Neural cell (in vitro differentiated cells): ENCODE data around the gene ANKDD1B. TPM values are rescaled to one million over a fixed set of nuclear protein-coding genes. Genes with fewer than 3 reads are reported as not detected.

Experiments used
- H2AFZ ChIP-seq: fragments of 200-600, 300-800 bp; sonication (generic), shearing (Covaris generic); 2 replicates; pipeline ENCODE4 v1.6.0; 2014; ENCODE audit warnings: low read depth, mild to moderate bottlenecking, antibody characterized with exemption, low read length, moderate library complexity
- H3F3A ChIP-seq: fragments of 200-600 bp; shearing (Covaris generic); 2 replicates; pipeline ENCODE4 v1.6.1; 2016; ENCODE audit warnings: mild to moderate bottlenecking, moderate library complexity, mixed read lengths, antibody characterized with exemption, low read length; ENCODE audit not compliant: insufficient read depth, poor library complexity, severe bottlenecking
- H3K27ac ChIP-seq: fragments of 200-600, 300-800 bp; sonication (generic), shearing (Covaris generic); 2 replicates; pipeline ENCODE4 v1.5.1; 2014; ENCODE audit warnings: mild to moderate bottlenecking, low read length, moderate library complexity
- H3K27me3 ChIP-seq: fragments of 300-800, 200-600 bp; sonication (generic), shearing (Covaris generic); 2 replicates; pipeline ENCODE4 v1.6.0; 2014; ENCODE audit warnings: mild to moderate bottlenecking, low read depth, low read length, moderate library complexity; ENCODE audit not compliant: insufficient read depth
- H3K36me3 ChIP-seq: fragments of 300-800, 200-600 bp; sonication (generic), shearing (Covaris generic); 2 replicates; pipeline ENCODE4 v1.5.1; 2014; ENCODE audit warnings: mild to moderate bottlenecking, antibody characterized with exemption, low read length, moderate library complexity; ENCODE audit not compliant: insufficient read depth
- H3K4me2 ChIP-seq: fragments of 300-800, 200-600 bp; sonication (generic), shearing (Covaris generic); 2 replicates; pipeline ENCODE4 v1.6.0; 2014; ENCODE audit warnings: mild to moderate bottlenecking, low read length
- H3K4me3 ChIP-seq: fragments of 300-800, 200-600 bp; sonication (generic), shearing (Covaris generic); 2 replicates; pipeline ENCODE4 v1.5.1; 2014; ENCODE audit warnings: mild to moderate bottlenecking, low read length, moderate library complexity
- H3K79me2 ChIP-seq: fragments of 200-600 bp; shearing (Covaris generic); replicated peaks from 2 replicates; pipeline ENCODE4 v1.6.0; 2014; ENCODE audit warnings: mild to moderate bottlenecking, low read length, moderate library complexity; ENCODE audit not compliant: insufficient read depth
- H3K9ac ChIP-seq: fragments of 300-800, 200-600 bp; sonication (generic), shearing (Covaris generic); 2 replicates; pipeline ENCODE4 v1.6.1; 2016; ENCODE audit warnings: mild to moderate bottlenecking, low read length, mixed read lengths
- H3K9me2 ChIP-seq: fragments of 200-600 bp; shearing (Covaris generic); 2 replicates; pipeline ENCODE4 v1.6.1; 2016; ENCODE audit warnings: mild to moderate bottlenecking, low read length, mixed read lengths; ENCODE audit not compliant: insufficient read depth
- H3K9me3 ChIP-seq: fragments of 200-600, 300-800 bp; sonication (generic), shearing (Covaris generic); 2 replicates; pipeline ENCODE4 v1.6.1; 2016; ENCODE audit warnings: mild to moderate bottlenecking, mixed run types, low read length, moderate library complexity, mixed read lengths
- H4K20me1 ChIP-seq: fragments of 200-600 bp; shearing (Covaris generic); 2 replicates; pipeline ENCODE4 v1.6.1; 2016; ENCODE audit warnings: mild to moderate bottlenecking, mixed run types; ENCODE audit not compliant: insufficient read depth
- EP300 ChIP-seq: fragments of 450-650 bp; conservative IDR thresholded peaks from 2 replicates; pipeline ENCODE4 v1.6.1; 2014; ENCODE audit warnings: antibody characterized with exemption, mild to moderate bottlenecking, moderate library complexity; ENCODE audit not compliant: poor library complexity, severe bottlenecking
- EZH2 ChIP-seq: fragments of 200-600, 300-800 bp; shearing (Covaris generic), sonication (generic); IDR thresholded peaks from 2 replicates; pipeline ENCODE4 v1.6.1; 2014; ENCODE audit warnings: antibody characterized with exemption, low read length, borderline replicate concordance, mild to moderate bottlenecking; ENCODE audit not compliant: insufficient read depth, poor library complexity, severe bottlenecking
- MXI1 ChIP-seq: fragments of 450-650 bp; conservative IDR thresholded peaks from 2 replicates; pipeline ENCODE4 v1.6.1; 2014; ENCODE audit warnings: antibody characterized with exemption, mild to moderate bottlenecking; ENCODE audit not compliant: poor library complexity, severe bottlenecking
- POLR2AphosphoS5 ChIP-seq: IDR thresholded peaks from 2 replicates; pipeline ENCODE4 v1.6.1; 2012
- RAD21 ChIP-seq: fragments of 450-650 bp; conservative IDR thresholded peaks from 2 replicates; pipeline ENCODE4 v1.6.1; 2014; ENCODE audit warnings: antibody characterized with exemption, mild to moderate bottlenecking, moderate library complexity
- REST ChIP-seq: IDR thresholded peaks from 2 replicates; pipeline ENCODE4 v1.6.1; 2012; ENCODE audit warnings: borderline replicate concordance
- SMC3 ChIP-seq: fragments of 450-650 bp; conservative IDR thresholded peaks from 2 replicates; pipeline ENCODE4 v1.6.1; 2014; ENCODE audit warnings: antibody characterized with exemption, mild to moderate bottlenecking, moderate library complexity; ENCODE audit not compliant: poor library complexity
- TAF1 ChIP-seq: IDR thresholded peaks from 2 replicates; pipeline ENCODE4 v1.6.1; 2012; ENCODE audit warnings: low read depth
- polyA plus RNA-seq: library from polyadenylated mRNA; depleted of rRNA; stranded (reverse); fragments of >200 nt; gene quantifications from 2 replicates; pipeline ENCODE4 v1.2.3, GENCODE V29; 2014
- TF ChIP-seq, protein P1 (sequence below): fragments of 450-650 bp; IDR thresholded peaks from 2 replicates; pipeline ENCODE4 v1.5.1; 2014; ENCODE audit warnings: antibody characterized with exemption, mild to moderate bottlenecking, moderate library complexity; ENCODE audit not compliant: poor library complexity, severe bottlenecking

ANKDD1B gene
- polyA plus RNA-seq, 1 donor from 2014 or later = 0.37 TPM

DNA sequence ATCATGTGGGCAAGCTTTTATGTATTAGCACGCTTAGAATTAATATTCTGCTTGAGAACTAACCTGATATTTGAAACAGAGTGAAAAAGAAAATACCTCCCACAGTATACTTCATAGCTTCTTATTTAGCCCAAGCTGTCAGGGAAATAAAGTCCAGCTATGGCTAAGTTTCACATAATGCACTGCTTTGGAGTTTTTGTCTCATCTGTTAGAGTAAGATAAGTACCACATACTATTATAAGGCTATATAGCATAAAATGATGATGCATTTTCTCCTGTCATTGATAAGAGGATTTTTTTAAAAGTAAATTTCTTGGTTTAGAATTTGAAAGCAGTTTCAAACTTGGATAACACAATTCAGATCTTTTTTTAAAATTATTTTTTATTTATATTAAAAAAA is 2.4 kb upstream of the ANKDD1B start:
- Histone ChIP-seq H4K20me1 (no peaks in the 10 kb centered on the region), H3F3A (no peaks in the 10 kb centered on the region), H3K4me3 (no peak overlapping the region), H3K36me3 (no peaks in the 10 kb centered on the region), H3K79me2 (no peaks in the 10 kb centered on the region), H3K27ac (no peak overlapping the region), H3K9me3 (no peaks in the 10 kb centered on the region), H3K27me3 (peaks cover 11% of the 10 kb centered on the region), H2AFZ (no peak overlapping the region), H3K9me2 (no peaks in the 10 kb centered on the region), H3K9ac (no peak overlapping the region), H3K4me2 (no peak overlapping the region)
- TF ChIP-seq MXI1 (no peak), EP300 (no peak), REST (no peak), EZH2 (no peak), SMC3 (no peak), POLR2AphosphoS5 (no peak), RAD21 (no peak), TAF1 (no peak)
- TF ChIP-seq, protein P1, sequence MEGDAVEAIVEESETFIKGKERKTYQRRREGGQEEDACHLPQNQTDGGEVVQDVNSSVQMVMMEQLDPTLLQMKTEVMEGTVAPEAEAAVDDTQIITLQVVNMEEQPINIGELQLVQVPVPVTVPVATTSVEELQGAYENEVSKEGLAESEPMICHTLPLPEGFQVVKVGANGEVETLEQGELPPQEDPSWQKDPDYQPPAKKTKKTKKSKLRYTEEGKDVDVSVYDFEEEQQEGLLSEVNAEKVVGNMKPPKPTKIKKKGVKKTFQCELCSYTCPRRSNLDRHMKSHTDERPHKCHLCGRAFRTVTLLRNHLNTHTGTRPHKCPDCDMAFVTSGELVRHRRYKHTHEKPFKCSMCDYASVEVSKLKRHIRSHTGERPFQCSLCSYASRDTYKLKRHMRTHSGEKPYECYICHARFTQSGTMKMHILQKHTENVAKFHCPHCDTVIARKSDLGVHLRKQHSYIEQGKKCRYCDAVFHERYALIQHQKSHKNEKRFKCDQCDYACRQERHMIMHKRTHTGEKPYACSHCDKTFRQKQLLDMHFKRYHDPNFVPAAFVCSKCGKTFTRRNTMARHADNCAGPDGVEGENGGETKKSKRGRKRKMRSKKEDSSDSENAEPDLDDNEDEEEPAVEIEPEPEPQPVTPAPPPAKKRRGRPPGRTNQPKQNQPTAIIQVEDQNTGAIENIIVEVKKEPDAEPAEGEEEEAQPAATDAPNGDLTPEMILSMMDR = no peak

DNA sequence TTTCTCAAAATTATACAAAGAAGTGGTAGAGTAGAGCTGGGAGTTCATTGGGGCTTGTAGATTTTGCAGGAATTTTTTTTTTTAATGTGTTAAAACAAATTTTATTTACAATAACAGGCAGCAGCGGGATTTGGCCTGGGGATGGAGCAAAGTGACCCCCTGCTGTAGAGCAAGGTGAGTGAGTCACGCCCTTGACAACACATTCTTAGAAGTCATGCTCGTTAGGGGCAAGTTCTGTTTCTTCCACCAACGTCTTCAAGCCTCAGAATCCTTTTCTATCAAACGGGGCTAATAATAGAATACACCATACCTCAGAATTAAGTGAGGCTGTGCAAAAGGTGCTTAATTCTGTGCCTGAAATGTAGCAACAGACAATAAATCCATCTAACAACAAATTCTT is 1.1 kb upstream of the ANKDD1B start:
- no peak overlapping the region for H3K4me2 ChIP-seq

More for the DNA sequence above, 1.1 kb upstream of the ANKDD1B start:
- no peaks in the 10 kb centered on the region for H3K79me2 ChIP-seq
- no peaks in the 10 kb centered on the region for H3F3A ChIP-seq
- no peak overlapping the region for H3K27ac ChIP-seq
- H4K20me1 ChIP-seq = no peaks in the 10 kb centered on the region
- H3K9me3 ChIP-seq = no peaks in the 10 kb centered on the region
- H3K27me3 ChIP-seq = peaks cover 11% of the 10 kb centered on the region
- no peaks in the 10 kb centered on the region for H3K36me3 ChIP-seq
- H3K4me3 ChIP-seq = no peak overlapping the region
- H3K9me2 ChIP-seq = no peaks in the 10 kb centered on the region
- no peak overlapping the region for H3K9ac ChIP-seq
- no peak overlapping the region for H2AFZ ChIP-seq
- TF ChIP-seq REST (no peak), MXI1 (no peak), SMC3 (no peak), RAD21 (no peak), POLR2AphosphoS5 (no peak), EZH2 (no peak)
- TF ChIP-seq, protein P1 = no peak
